CD4-positive, alpha-beta T cell treated with Interleukin-12 subunit alpha and Interleukin-12 subunit beta, for 1 hour (primary cell): Measurements from ENCODE around the gene LAGE3.

Source experiments
- DNase-seq: peaks from one replicate; pipeline ENCODE4 v3.0.0-alpha.2; 2020

Gene LAGE3

GRCh38 chrX:154452823-154453222 is 26.3 kb downstream of the LAGE3 start:
- DNase-seq = no peak

GRCh38 chrX:154450312-154450711 is 28.8 kb downstream of the LAGE3 start:
- DNase-seq = no peak

GRCh38 chrX:154449618-154450017 is 29.5 kb downstream of the LAGE3 start:
- no peak for DNase-seq

GRCh38 chrX:154448484-154448883 is 30.6 kb downstream of the LAGE3 start:
- DNase-seq = no peak

GRCh38 chrX:154446430-154446829 is 32.7 kb downstream of the LAGE3 start:
- DNase-seq = no peak

- no peak for DNase-seq
Observed at GRCh38 chrX:154445776-154446175, 33.3 kb downstream of the LAGE3 start.

GRCh38 chrX:154444755-154445246 is 34.3 kb downstream of the LAGE3 start:
- DNase-seq = no peak

GRCh38 chrX:154443992-154444754 is 34.9 kb downstream of the LAGE3 start, which contains the start of gene FAM50A:
FAM50A (plus strand) TSS chrX:154444141; CDS start chrX:154444236, 95 bp downstream.
- DNase-seq = peak; percentile 77

GRCh38 chrX:154443479-154443910 is 35.6 kb downstream of the LAGE3 start:
- DNase-seq = no peak

- DNase-seq = no peak
Observed at GRCh38 chrX:154441984-154442707, 36.9 kb downstream of the LAGE3 start.

- DNase-seq = peak; percentile 27
Observed at GRCh38 chrX:154441564-154441963, 37.5 kb downstream of the LAGE3 start.

- no peak for DNase-seq
Observed at GRCh38 chrX:154440623-154441357, 38.3 kb downstream of the LAGE3 start.

- no peak for DNase-seq
Observed at GRCh38 chrX:154439841-154440240, 39.2 kb downstream of the LAGE3 start.

- no peak for DNase-seq
Observed at GRCh38 chrX:154437971-154438893, 40.8 kb downstream of the LAGE3 start.

- peak; percentile 72 for DNase-seq
Observed at GRCh38 chrX:154436983-154437752, 41.9 kb downstream of the LAGE3 start, which contains the start of gene GDI1. GDI1 (plus strand) TSS chrX:154437154; CDS start chrX:154437255, 101 bp downstream.

- DNase-seq = peak; percentile 75
Observed at GRCh38 chrX:154436374-154436982, 42.6 kb downstream of the LAGE3 start.

GRCh38 chrX:154435171-154435733 is 43.8 kb downstream of the LAGE3 start:
- DNase-seq = no peak

GRCh38 chrX:154434394-154435168 is 44.5 kb downstream of the LAGE3 start:
- DNase-seq = no peak

GRCh38 chrX:154433605-154434004 is 45.5 kb downstream of the LAGE3 start:
- DNase-seq = no peak

- DNase-seq = no peak
Observed at GRCh38 chrX:154432210-154432609, 46.9 kb downstream of the LAGE3 start.
